H9 (cell line): Measurements from ENCODE around the gene SLC6A19. TPM values are rescaled to one million over a fixed set of nuclear protein-coding genes. Genes with fewer than 3 reads are reported as not detected.

ENCODE experiments used
- DNase-seq: peaks from one replicate; pipeline ENCODE4 v3.0.0-alpha.2; 2017
- H2AFZ ChIP-seq: one replicate; pipeline ENCODE4 v1.6.1; 2013; ENCODE audit warnings: mild to moderate bottlenecking, low read length, control low read depth, moderate library complexity
- H2AK5ac ChIP-seq: 2 replicates; pipeline ENCODE4 v1.6.1; 2013; ENCODE audit warnings: low read length, control low read depth, mixed read lengths; ENCODE audit not compliant: insufficient read length
- H2BK120ac ChIP-seq: one replicate; pipeline ENCODE4 v1.6.1; 2013; ENCODE audit warnings: low read depth, mild to moderate bottlenecking, low read length, control low read depth, inconsistent platforms; ENCODE audit not compliant: poor library complexity, severe bottlenecking
- H2BK12ac ChIP-seq: 2 replicates; pipeline ENCODE4 v1.6.1; 2013; ENCODE audit warnings: low read length, control low read depth, mixed read lengths, low read depth; ENCODE audit not compliant: insufficient read length
- H2BK15ac ChIP-seq: 2 replicates; pipeline ENCODE4 v1.6.1; 2013; ENCODE audit warnings: low read depth, low read length, control low read depth
- H2BK20ac ChIP-seq: one replicate; pipeline ENCODE4 v1.6.1; 2013; ENCODE audit warnings: low read depth, mild to moderate bottlenecking, low read length, control low read depth, inconsistent platforms; ENCODE audit not compliant: poor library complexity, severe bottlenecking
- H2BK5ac ChIP-seq: 2 replicates; pipeline ENCODE4 v1.6.1; 2013; ENCODE audit warnings: low read length, control low read depth, mixed read lengths; ENCODE audit not compliant: insufficient read length
- H3K14ac ChIP-seq: 2 replicates; pipeline ENCODE4 v1.6.1; 2013; ENCODE audit warnings: low read length, control low read depth; ENCODE audit not compliant: insufficient read depth
- H3K18ac ChIP-seq: 2 replicates; pipeline ENCODE4 v1.6.1; 2013; ENCODE audit warnings: low read depth, mild to moderate bottlenecking, mixed read lengths, low read length, control low read depth; ENCODE audit not compliant: insufficient read length
- H3K23ac ChIP-seq: 2 replicates; pipeline ENCODE4 v1.6.1; 2013; ENCODE audit warnings: low read length, control low read depth, mixed read lengths, low read depth; ENCODE audit not compliant: insufficient read length
- H3K23me2 ChIP-seq: 2 replicates; pipeline ENCODE4 v1.6.1; 2013; ENCODE audit warnings: low read depth, mild to moderate bottlenecking, mixed read lengths, low read length, control low read depth; ENCODE audit not compliant: insufficient read length, poor library complexity, severe bottlenecking
- H3K27ac ChIP-seq: 2 replicates; pipeline ENCODE4 v1.5.1; 2013; ENCODE audit warnings: low read length, control low read depth, mixed read lengths, low read depth; ENCODE audit not compliant: insufficient read length
- H3K27me3 ChIP-seq: 2 replicates; pipeline ENCODE4 v1.6.1; 2013; ENCODE audit warnings: low read length, control low read depth, inconsistent platforms; ENCODE audit not compliant: insufficient read depth
- H3K4ac ChIP-seq: 2 replicates; pipeline ENCODE4 v1.6.1; 2013; ENCODE audit warnings: low read depth, mild to moderate bottlenecking, control low read depth, inconsistent platforms, low read length, moderate library complexity
- H3K4me1 ChIP-seq: 2 replicates; pipeline ENCODE4 v1.6.1; 2013; ENCODE audit warnings: low read length, control low read depth, inconsistent platforms; ENCODE audit not compliant: insufficient read depth
- H3K4me2 ChIP-seq: 2 replicates; pipeline ENCODE4 v1.6.1; 2013; ENCODE audit warnings: low read length, control low read depth, mixed read lengths; ENCODE audit not compliant: insufficient read length, insufficient read depth
- H3K56ac ChIP-seq: 2 replicates; pipeline ENCODE4 v1.6.1; 2013; ENCODE audit warnings: low read depth, mild to moderate bottlenecking, mixed read lengths, low read length, control low read depth; ENCODE audit not compliant: insufficient read length
- H3K79me1 ChIP-seq: 2 replicates; pipeline ENCODE4 v1.6.1; 2013; ENCODE audit warnings: low read depth, mild to moderate bottlenecking, moderate library complexity, low read length, control low read depth, inconsistent platforms; ENCODE audit not compliant: insufficient read depth, poor library complexity, severe bottlenecking
- H3K79me2 ChIP-seq: 2 replicates; pipeline ENCODE4 v1.6.1; 2013; ENCODE audit warnings: low read length, control low read depth, inconsistent platforms; ENCODE audit not compliant: insufficient read depth
- H3K9ac ChIP-seq: 2 replicates; pipeline ENCODE4 v1.6.1; 2013; ENCODE audit warnings: low read length, control low read depth, mixed read lengths; ENCODE audit not compliant: insufficient read length; ENCODE audit errors: extremely low read depth
- H3K9me3 ChIP-seq: one replicate; pipeline ENCODE4 v1.6.1; 2013; ENCODE audit warnings: low read depth, low read length, inconsistent platforms; ENCODE audit not compliant: control insufficient read depth
- H3T11ph ChIP-seq: one replicate; pipeline ENCODE4 v1.6.1; 2013; ENCODE audit warnings: mild to moderate bottlenecking, low read length, control low read depth, inconsistent platforms
- H4K20me1 ChIP-seq: one replicate; pipeline ENCODE4 v1.6.1; 2013; ENCODE audit not compliant: control insufficient read depth, insufficient read length, insufficient read depth
- H4K5ac ChIP-seq: 2 replicates; pipeline ENCODE4 v1.6.1; 2013; ENCODE audit warnings: low read depth, mild to moderate bottlenecking, mixed read lengths, low read length, control low read depth; ENCODE audit not compliant: insufficient read length
- H4K8ac ChIP-seq: replicated peaks from 2 replicates; pipeline ENCODE4 v1.6.1; 2013; ENCODE audit warnings: low read length, control low read depth, mixed read lengths, low read depth; ENCODE audit not compliant: insufficient read length
- H4K91ac ChIP-seq: 2 replicates; pipeline ENCODE4 v1.6.1; 2013; ENCODE audit warnings: low read depth, mild to moderate bottlenecking, moderate library complexity, mixed read lengths, low read length, control low read depth; ENCODE audit not compliant: insufficient read length
- H3K27ac Mint-ChIP-seq, 3 experiments: 2 replicates in 2 of 3; 3 replicates in 1 of 3; pipeline ENCODE4 v1.8.0; 2020 to 2021; ENCODE audit warnings: mixed read lengths in 3 of 3, mild to moderate bottlenecking in 1 of 3, moderate library complexity in 1 of 3
- H3K27me3 Mint-ChIP-seq: 2 replicates; pipeline ENCODE4 v1.8.0; 2021; ENCODE audit warnings: low read depth, mild to moderate bottlenecking, moderate library complexity, mixed read lengths
- H3K36me3 Mint-ChIP-seq, 3 experiments: 2 replicates in 2 of 3; 3 replicates in 1 of 3; pipeline ENCODE4 v1.8.0; 2020 to 2021; ENCODE audit warnings: low read depth in 3 of 3, mixed read lengths in 3 of 3; ENCODE audit not compliant: insufficient read depth in 1 of 3
- H3K4me1 Mint-ChIP-seq, 2 experiments: 2 replicates each; pipeline ENCODE4 v1.8.0; 2020; ENCODE audit warnings: mixed read lengths in 2 of 2
- H3K4me3 Mint-ChIP-seq, 2 experiments: 2 replicates in 1 of 2; 3 replicates in 1 of 2; pipeline ENCODE4 v1.8.0; 2020 to 2021; ENCODE audit warnings: mild to moderate bottlenecking in 2 of 2, mixed read lengths in 2 of 2, moderate library complexity in 1 of 2
- H3K9me3 Mint-ChIP-seq, 2 experiments: 2 replicates in 1 of 2; 3 replicates in 1 of 2; pipeline ENCODE4 v1.8.0; 2020; ENCODE audit warnings: mild to moderate bottlenecking in 2 of 2, mixed read lengths in 2 of 2, moderate library complexity in 1 of 2
- CTCF ChIP-seq: fragments of 200-600 bp; sonication (generic); conservative IDR thresholded peaks from 3 replicates; pipeline ENCODE4 v1.8.0; 2021; ENCODE audit warnings: antibody characterized with exemption, mild to moderate bottlenecking
- WGBS: extraction: QIAGEN DNeasy Blood & Tissue Kit; methylation state at CpG from one replicate; pipeline ENCODE4 v1.1.7; 2013; ENCODE audit warnings: missing lambda C conversion rate, low lambda C conversion rate, mixed read lengths; ENCODE audit not compliant: insufficient read length; ENCODE audit errors: extremely low coverage; 5-methylcytosine and 5-hydroxymethylcytosine counted together
- total RNA-seq: library from RNA; stranded (reverse); gene quantifications from 2 replicates; pipeline ENCODE4 v1.2.1, GENCODE V29; 2021

Gene SLC6A19
- total RNA-seq, 1 experiment from 2014 or later = not detected

DNA sequence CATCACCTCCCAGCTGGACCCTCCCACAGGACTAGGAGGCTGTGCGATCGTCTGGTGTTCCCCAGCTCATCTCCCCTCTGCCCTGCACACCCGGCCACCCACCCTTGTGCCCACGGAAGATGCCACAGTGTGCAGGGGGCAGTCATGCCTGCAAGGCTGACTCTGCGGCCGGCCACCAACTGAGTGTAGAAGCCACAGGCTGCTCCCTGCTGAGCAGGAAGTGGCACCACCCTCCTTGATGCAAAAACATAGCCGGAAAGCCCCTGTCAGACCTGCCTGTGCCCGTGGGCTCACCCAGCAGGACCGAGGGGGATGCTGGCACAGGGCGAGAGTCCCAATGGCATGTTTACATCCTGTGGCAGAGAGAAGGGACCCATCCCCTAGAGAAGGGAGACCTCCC is 49.2 kb upstream of the SLC6A19 start:
- Histone ChIP-seq H3K9ac (no peak overlapping the region), H2BK20ac (no peak overlapping the region)

More for the DNA sequence above, 49.2 kb upstream of the SLC6A19 start:
- no peak overlapping the region for H3K4ac ChIP-seq
- H3K27ac Mint-ChIP-seq = no peak overlapping the region
- no peaks in the 10 kb centered on the region for H3K79me1 ChIP-seq
- no peak overlapping the region for H3T11ph ChIP-seq
- H3K4me1 ChIP-seq = no peaks in the 10 kb centered on the region; the same call in 1 of the 2 replicates
- H3K79me2 ChIP-seq = no peaks in the 10 kb centered on the region
- no peak overlapping the region for H2BK12ac ChIP-seq
- peaks cover 2 to 6% of the 10 kb centered on the region in 2 experiments; a peak in 3 of 5 replicates for H3K9me3 Mint-ChIP-seq
- no peak overlapping the region for H2BK5ac ChIP-seq
- H4K8ac ChIP-seq = no peak overlapping the region
- H3K36me3 Mint-ChIP-seq = peaks cover 0 to 2% (median 0%) of the 10 kb centered on the region in 3 experiments; a peak in 2 of 7 replicates
- H3K14ac ChIP-seq = no peak overlapping the region
- no peak overlapping the region for H2AFZ ChIP-seq
- H3K27me3 Mint-ChIP-seq = peaks cover 40% of the 10 kb centered on the region
- no peak overlapping the region for H2BK120ac ChIP-seq
- H3K56ac ChIP-seq = no peak overlapping the region
- H2BK15ac ChIP-seq = no peak overlapping the region
- H3K9me3 ChIP-seq = no peaks in the 10 kb centered on the region
- no peak overlapping the region for H3K27ac ChIP-seq
- H4K5ac ChIP-seq = no peak overlapping the region
- H3K23ac ChIP-seq = no peak overlapping the region
- H3K4me1 Mint-ChIP-seq = peaks cover 5 to 15% of the 10 kb centered on the region in 2 experiments
- no peak overlapping the region for H2AK5ac ChIP-seq
- no peak overlapping the region for H3K4me3 Mint-ChIP-seq
- no peak for TF ChIP-seq CTCF
- H4K91ac ChIP-seq = no peak overlapping the region
- no peaks in the 10 kb centered on the region for H3K23me2 ChIP-seq
- no peaks in the 10 kb centered on the region for H4K20me1 ChIP-seq
- H3K18ac ChIP-seq = no peak overlapping the region
- peaks cover 14% of the 10 kb centered on the region; the same call in 1 of the 2 replicates for H3K27me3 ChIP-seq
- no CpG with 5 or more reads among the region's 10 CpGs for WGBS
- H3K4me2 ChIP-seq = no peak overlapping the region
- DNase-seq = no peak
